Astrocyte (in vitro differentiated cells and primary cell): Measurements from ENCODE around the gene SIN3B.

Source experiments
- CTCF ChIP-seq: IDR thresholded peaks from 2 replicates; pipeline ENCODE4 v1.5.1; 2011; ENCODE audit warnings: low read depth, mild to moderate bottlenecking, inconsistent platforms, low read length, moderate library complexity; ENCODE audit not compliant: insufficient read depth
- EZH2 ChIP-seq: IDR thresholded peaks from 2 replicates; pipeline ENCODE4 v1.6.1; 2012; ENCODE audit warnings: mild to moderate bottlenecking, low read length, inconsistent platforms; ENCODE audit not compliant: insufficient read depth

- TF ChIP-seq EZH2, result no peak
- TF ChIP-seq CTCF, result no peak
Measured at GRCh38 chr19:16860118-16860517, 30.9 kb downstream of the SIN3B start.
